NCI-H146 (cell line): ENCODE data around the gene PDZD8.
A peak's percentile ranks its signal among the peaks of the same experiment; 100 is the strongest.

ENCODE experiments used
- DNase-seq: peaks from one replicate; lab custom pipeline; 2025; lab: John Stamatoyannopoulos, UW

PDZD8 gene

GRCh38 chr10:117398029-117398428, 22.8 kb upstream of the PDZD8 start:
- no peak for DNase-seq

DNA sequence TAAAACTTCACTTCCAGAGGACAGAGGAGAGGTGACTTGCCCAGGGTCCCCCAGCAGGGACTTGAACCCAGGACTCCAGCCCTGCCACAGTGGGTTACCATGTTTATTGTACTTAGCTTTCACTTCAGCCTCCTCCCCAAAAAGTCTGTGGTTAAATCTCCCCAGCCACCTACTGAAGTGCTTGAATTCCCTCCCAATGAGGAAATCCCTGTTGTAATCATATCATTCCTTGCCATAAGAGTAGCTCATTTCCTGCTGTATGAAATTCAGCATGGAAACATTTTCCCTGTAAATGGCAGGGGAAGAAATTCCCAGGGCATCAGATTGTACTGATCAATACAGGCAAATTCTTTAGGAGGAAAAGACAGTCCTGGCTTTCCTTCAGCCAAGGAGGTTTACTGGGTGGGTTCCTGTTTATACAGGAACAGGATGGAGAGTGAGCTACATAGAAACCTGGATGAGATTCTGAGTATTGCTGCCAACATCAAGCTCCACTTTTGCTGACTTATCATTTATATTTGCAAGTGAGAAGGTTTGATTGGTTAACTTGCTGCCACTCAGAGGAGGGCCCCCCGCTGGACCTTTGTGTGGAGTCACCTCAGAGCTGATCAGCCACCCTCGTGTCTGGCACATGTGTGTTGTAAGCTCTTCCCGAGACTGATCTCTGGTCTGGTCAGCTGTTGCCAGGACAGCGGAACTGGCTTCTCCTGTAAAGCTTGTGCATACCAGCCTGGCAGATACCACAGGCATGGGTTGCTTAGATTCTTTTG, 16.4 kb upstream of the PDZD8 start:
- DNase-seq, result no peak

GRCh38 chr10:117390420-117390819, 15.2 kb upstream of the PDZD8 start:
- DNase-seq, result no peak

GRCh38 chr10:117386805-117387204, 11.6 kb upstream of the PDZD8 start:
- DNase-seq, result no peak

DNA sequence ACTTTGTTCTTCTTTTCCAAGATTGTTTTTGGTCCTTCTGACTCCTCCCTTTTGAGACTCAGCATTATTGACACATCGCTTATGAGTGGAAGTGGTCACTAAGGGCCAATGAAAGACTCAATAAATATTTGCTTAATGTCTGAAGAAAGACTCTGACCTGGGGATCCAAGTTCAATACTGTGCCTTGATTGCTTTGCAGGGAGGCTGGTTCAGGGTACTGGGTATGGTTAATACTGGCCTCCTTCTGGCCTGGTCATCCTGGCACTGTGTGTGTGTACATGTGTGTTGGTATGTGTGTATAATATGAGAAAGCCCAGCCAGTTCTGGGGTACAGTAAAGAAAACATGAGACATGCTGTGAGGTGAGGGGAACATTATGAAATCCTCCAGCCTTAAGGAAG, 7.6 kb upstream of the PDZD8 start:
- no peak for DNase-seq

DNA sequence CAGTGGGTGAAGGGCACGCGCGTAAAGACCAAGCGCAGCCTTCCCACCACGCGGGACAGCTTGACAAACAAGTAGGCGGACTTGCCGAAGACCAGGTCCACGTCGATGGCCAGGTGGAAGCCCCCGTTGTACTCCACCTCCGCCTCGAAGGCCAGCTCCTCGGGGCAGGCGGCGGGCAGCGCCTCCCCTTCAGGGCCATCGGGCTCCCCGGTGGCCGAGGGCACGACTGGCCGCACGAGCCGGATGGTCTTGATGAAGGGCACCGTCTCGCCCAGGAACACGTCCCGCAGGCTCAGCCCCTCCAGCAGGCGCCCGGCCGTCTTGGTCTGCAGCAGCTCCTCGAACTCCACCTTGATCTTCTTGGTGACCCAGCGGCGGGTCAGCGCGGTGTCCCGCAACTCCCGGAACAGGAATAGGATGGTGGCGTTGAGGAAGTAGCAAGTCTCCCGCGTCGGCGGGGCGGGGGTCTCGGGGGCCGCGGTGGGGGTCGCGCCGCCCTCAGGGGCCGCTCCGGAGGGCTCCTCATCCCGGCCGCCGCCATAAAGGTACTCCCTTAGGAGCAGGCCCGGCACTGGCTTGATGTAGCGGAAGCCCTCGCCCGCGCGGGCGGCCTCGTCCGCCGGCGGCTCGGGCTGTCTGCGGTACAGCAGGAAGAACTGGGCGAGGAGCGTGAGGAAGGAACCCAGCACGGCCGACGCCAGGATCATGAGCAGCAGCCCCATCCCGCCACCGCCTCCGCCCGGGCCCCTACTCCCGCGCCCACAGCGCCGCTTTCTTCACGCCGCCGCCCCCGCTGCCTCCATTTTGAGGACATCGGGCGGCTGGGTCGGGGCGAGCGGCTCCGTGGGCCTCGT, 507 bp downstream of the PDZD8 start:
- DNase-seq, result peak; percentile 74

- peak; percentile 33 for DNase-seq
These were observed 1.3 kb downstream of the PDZD8 start for GRCh38 chr10:117373823-117374505.

DNA sequence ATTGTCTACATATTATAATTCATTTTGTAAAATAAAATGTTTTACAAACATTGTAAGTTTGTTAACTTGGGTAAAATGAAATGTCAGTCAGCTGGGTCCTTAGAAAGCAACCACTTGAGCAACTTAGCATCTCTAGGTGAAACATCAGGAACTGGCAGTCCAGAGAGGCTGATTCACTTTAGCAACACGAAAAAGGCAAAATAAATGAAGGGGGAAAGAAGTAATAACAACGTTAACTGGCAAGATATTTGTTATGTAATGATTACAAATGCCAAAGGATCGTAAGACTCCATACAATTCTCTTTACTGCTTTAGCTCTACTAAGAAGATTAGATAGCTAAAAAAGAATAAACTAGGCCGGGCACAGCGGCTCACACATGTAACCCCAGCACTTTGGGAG, 5.0 kb downstream of the PDZD8 start:
- no peak for DNase-seq

GRCh38 chr10:117367718-117368117, 7.5 kb downstream of the PDZD8 start:
- DNase-seq, result no peak

- DNase-seq, result no peak
These were observed 8.5 kb downstream of the PDZD8 start for GRCh38 chr10:117366741-117367140.

GRCh38 chr10:117365612-117366011, 9.6 kb downstream of the PDZD8 start:
- DNase-seq, result no peak

DNA sequence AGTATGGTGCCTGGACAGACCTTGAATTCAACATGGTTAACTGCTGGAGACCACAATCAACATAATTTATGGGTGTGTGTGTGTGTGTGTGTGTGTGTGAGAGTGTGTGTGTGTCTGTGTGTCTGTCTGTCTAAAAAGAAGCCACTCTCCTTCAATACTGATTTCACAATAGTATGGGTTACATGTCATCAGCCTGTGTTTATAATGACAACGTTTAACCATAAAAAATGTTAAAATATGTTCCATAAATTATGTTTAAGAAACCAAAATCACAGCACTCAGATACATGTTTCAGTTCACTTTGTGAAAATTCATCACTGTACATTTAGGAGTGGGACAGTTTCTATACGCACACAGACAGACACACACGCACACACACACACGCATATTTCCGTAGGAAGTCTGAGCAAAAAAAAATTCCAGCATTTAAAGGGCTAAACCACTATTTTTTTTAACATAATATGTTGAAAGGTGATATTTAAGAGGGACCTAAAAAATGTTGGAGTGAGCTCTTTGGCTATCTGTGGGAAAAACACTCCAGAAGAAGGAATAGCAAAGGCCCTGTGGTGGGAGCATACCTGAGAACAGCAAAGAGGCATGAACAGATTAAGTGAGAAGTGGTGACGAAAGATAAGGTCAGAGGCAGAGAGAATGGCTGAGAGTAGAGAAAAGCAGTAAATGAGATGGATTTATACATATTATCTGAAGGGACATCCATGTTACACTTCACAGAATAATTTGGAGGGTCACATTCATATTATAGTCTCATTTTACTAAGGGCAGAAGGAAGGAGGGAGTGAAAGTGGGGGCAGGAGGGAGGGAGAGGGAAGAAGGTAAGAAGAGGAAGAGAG, 10.9 kb downstream of the PDZD8 start:
- no peak for DNase-seq

GRCh38 chr10:117363028-117363427, 12.2 kb downstream of the PDZD8 start:
- DNase-seq, result no peak

GRCh38 chr10:117362313-117362712, 12.9 kb downstream of the PDZD8 start:
- no peak for DNase-seq

DNA sequence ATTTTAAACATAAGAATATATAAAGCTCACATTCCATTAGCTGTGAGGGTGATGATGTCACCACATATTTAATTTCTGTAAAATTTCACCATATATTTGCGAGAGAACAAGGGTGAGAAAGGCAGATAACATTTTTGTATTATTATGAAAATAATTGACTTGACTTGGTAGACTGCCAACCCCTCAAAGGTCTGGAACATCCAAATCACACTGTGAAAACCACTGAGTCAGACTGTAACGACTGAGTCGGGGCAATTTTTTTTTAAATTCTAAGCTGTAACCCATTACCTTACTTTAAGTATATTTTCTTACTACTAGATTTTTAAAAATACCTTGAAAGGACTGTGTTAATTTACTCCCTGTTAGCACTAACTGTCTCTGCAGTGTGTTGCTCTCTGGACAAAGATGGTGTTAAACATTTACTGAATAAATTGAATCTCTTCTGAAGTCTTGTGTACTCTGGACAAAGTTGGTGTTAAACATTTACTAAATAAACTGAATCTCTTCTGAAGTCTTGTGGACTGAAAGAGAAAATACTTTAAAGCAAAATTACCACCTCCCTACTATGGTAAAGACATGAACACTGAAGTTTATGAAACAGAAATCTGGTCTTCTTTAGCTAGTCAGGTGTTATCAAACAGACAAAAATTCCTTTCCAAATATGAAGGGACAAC, 14.1 kb downstream of the PDZD8 start:
- DNase-seq, result no peak

DNA sequence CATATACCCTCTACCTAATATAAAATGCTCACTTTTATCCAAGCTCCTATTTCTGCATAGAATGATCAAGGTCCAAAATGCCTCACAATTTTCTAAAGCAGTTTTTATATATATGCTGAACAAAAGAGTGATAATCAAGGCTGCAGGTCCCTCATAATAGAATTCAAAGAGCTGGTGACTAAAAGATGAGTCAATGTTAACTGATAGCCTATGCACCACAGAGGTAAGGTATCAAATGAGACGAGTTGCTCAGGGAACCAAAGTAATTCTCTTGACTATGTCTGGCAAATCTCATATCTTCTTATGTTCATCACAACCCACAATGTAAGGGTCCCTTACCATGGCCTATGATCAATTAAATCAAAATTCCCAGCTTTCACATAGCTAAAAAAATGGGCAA, 15.2 kb downstream of the PDZD8 start:
- DNase-seq, result no peak

GRCh38 chr10:117355072-117355471, 20.2 kb downstream of the PDZD8 start:
- no peak for DNase-seq

DNA sequence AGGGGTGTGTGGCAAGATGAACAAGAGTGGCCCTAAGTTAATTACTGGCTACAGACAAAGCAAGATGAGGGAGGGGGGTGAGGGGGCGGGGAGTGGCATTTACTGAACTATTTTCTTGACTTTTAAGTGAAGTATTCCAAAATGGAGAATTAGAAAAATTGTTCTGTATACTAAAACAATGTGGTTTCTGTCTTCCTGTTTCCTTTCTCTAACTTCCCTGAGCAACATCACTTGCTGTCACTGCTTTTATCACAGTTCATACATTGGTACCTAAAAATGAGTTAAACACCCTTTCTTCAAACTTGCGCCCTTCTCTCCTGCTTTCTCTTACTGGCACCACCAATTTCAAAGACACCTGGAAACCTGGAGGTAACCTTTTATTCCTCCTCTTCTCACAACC, 21.6 kb downstream of the PDZD8 start:
- no peak for DNase-seq

DNA sequence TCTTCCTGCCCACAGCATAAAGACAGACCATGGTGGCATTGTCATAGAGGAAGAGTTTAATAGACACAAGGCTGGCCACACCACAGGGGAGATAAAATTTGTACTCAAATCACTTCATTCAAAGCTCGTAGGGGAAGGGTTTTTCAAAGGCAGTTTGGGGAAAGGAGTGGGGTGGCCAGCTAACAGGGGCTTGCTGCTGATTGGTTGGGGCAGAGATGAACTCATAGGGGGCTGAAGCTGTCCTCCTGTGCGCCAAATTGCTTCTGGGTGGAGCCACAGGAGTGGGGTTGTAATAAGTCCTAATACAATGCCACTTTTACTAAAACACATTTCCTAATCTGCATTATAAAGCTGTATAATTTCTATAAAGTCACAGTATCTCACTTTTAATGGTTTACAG, 22.5 kb downstream of the PDZD8 start:
- DNase-seq, result no peak

DNA sequence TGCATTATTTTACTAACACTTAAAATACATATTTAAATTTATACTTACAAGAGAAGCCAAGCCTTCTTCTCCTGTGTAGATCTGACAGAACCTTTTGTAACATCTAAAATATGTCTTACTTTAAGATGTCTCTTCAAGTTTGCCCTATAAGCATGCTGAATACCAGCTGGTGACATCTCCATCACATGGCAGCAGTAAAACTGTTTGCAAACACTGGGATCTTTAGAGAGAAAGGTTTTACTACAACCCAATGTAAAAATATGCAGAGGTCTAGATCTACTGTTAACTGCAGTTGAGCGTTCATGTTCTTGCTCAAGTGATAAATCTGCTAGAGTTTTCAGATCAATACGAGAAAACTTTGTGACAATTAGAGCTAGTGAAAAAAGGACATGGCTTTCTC, 23.2 kb downstream of the PDZD8 start:
- no peak for DNase-seq

DNA sequence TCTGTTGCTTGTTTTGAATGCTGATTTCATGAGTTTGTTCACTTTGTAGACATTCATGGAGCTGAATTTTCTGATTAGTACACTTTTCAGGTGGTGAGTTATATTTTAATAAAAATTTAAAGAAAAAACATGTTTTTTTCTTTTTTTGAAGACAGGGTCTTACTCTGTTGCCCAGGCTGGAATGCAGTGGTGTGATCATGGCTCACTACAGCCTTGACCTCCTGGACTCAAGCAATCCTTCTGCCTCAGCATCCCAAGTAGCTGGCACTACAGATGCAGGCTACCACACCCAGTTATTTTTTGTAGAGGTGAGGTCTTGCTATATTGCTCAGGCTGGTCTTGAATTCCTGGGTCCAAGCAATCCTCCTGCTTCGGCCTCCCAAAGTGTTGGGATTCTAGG, 23.7 kb downstream of the PDZD8 start:
- no peak for DNase-seq
